ENCODE data around the gene USH2A.

The USH2A gene

GRCh38 chr1:216212826-216213225 is 210.4 kb downstream of the USH2A start:
- CTCF ChIA-PET: interaction anchor here (0.6 to 1.6 kb wide), 2 partner anchors 8 to 45 kb away, joined by 3 to 4 read pairs; no protein-coding TSS in a partner anchor
- POLR2A ChIA-PET (ENCODE audit: low non-redundant PET): no interaction called here
- DNase-seq (ENCODE audit: low spot score): no peak
- H3K27ac ChIP-seq: no peak overlapping the region
- TF ChIP-seq, protein P1, sequence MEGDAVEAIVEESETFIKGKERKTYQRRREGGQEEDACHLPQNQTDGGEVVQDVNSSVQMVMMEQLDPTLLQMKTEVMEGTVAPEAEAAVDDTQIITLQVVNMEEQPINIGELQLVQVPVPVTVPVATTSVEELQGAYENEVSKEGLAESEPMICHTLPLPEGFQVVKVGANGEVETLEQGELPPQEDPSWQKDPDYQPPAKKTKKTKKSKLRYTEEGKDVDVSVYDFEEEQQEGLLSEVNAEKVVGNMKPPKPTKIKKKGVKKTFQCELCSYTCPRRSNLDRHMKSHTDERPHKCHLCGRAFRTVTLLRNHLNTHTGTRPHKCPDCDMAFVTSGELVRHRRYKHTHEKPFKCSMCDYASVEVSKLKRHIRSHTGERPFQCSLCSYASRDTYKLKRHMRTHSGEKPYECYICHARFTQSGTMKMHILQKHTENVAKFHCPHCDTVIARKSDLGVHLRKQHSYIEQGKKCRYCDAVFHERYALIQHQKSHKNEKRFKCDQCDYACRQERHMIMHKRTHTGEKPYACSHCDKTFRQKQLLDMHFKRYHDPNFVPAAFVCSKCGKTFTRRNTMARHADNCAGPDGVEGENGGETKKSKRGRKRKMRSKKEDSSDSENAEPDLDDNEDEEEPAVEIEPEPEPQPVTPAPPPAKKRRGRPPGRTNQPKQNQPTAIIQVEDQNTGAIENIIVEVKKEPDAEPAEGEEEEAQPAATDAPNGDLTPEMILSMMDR (conservative IDR thresholded peaks at IDR 0.05; ENCODE audit: low read depth): no peak

GRCh38 chr1:216210081-216210480 is 213.2 kb downstream of the USH2A start:
- no peak overlapping the region for H3K27ac ChIP-seq
- POLR2A ChIA-PET (ENCODE audit: low non-redundant PET): no interaction called here
- CTCF ChIA-PET: no interaction called here
- TF ChIP-seq, protein P1 (conservative IDR thresholded peaks at IDR 0.05; ENCODE audit: low read depth): no peak
- no peak for DNase-seq (ENCODE audit: low spot score)

- CTCF ChIA-PET: interaction anchor here (1.9 kb wide), 1 partner anchor 12 kb away, joined by 6 read pairs; no protein-coding TSS in a partner anchor
- POLR2A ChIA-PET (ENCODE audit: low non-redundant PET): no interaction called here
- no peak overlapping the region for H3K27ac ChIP-seq
- no peak for DNase-seq (ENCODE audit: low spot score)
- TF ChIP-seq, protein P1 (conservative IDR thresholded peaks at IDR 0.05; ENCODE audit: low read depth): no peak
These were observed 214.1 kb downstream of the USH2A start for GRCh38 chr1:216209125-216209524.

DNA sequence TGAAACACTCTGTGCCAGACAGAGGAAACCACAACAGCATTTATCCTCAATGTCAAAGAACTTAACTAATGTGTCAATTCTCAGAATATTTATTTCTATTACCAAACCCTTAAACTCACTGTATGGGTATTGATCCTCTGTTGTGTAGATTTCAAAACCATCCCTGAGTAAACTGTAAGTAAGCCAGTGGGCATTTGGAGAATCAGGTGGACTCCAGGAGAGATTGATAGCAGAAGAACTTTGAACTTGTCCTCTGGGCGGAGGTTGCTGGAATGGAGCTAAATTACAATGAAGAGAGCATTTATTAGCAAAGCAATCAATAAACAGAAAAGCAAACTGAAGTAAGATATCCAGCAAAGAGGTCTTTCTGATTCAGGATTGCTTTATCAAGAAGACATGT is 216.1 kb downstream of the USH2A start:
- POLR2A ChIA-PET (ENCODE audit: low non-redundant PET): no interaction called here
- TF ChIP-seq, protein P1 (conservative IDR thresholded peaks at IDR 0.05; ENCODE audit: low read depth): no peak
- no peak overlapping the region for H3K27ac ChIP-seq
- no peak for DNase-seq (ENCODE audit: low spot score)
- CTCF ChIA-PET: interaction anchor here (1.9 kb wide), 1 partner anchor 14 kb away, joined by 6 read pairs; no protein-coding TSS in a partner anchor

DNA sequence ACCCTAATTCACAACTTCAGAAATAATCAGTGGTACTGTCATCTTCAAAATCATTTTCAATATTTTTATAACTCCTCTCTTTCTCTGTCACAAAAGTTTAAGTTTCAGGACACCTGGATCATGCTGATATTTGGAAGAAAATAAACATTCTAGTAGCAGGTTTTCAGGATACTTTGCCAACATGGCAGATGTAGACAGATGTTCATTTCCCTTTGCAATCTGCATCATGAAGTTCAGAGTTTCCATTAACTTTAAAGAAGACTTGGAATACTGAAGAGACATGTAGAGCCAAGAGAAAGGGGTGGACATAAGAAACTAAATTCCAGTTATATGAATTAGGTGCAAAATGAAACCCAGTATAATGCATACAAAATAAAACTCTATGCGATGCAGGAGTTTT is 218.1 kb downstream of the USH2A start:
- no peak for DNase-seq (ENCODE audit: low spot score)
- H3K27ac ChIP-seq: no peak overlapping the region
- POLR2A ChIA-PET (ENCODE audit: low non-redundant PET): no interaction called here

GRCh38 chr1:216201946-216202345 is 221.3 kb downstream of the USH2A start:
- H3K27ac ChIP-seq: no peak overlapping the region
- TF ChIP-seq, protein P1 (conservative IDR thresholded peaks at IDR 0.05; ENCODE audit: low read depth): no peak
- POLR2A ChIA-PET (ENCODE audit: low non-redundant PET): no interaction called here
- CTCF ChIA-PET: no interaction called here
- DNase-seq (ENCODE audit: low spot score): no peak

More for the DNA sequence above, 218.1 kb downstream of the USH2A start:
- CTCF ChIA-PET: no interaction called here
- TF ChIP-seq, protein P1 (conservative IDR thresholded peaks at IDR 0.05; ENCODE audit: low read depth): no peak

GRCh38 chr1:216200941-216201340 is 222.3 kb downstream of the USH2A start:
- no peak overlapping the region for H3K27ac ChIP-seq
- ChIA-PET POLR2A (ENCODE audit: low non-redundant PET) (no interaction called here), CTCF (no interaction called here)
- TF ChIP-seq, protein P1 (conservative IDR thresholded peaks at IDR 0.05; ENCODE audit: low read depth): no peak
- no peak for DNase-seq (ENCODE audit: low spot score)

Data from RWPE1 (cell line).